B cell (primary cell): ENCODE measurements around the gene EML1. TPM values are rescaled to one million over a fixed set of nuclear protein-coding genes. Genes with fewer than 3 reads are reported as not detected.

Experiments
- ATAC-seq: fragments of 200-7000 bp; cut with Tn5 transposase; one replicate; pipeline ENCODE4 v1.10.0; 2021; ENCODE audit warnings: low read depth, mild to moderate bottlenecking, moderate number of reproducible peaks, moderate library complexity
- CTCF ChIA-PET: fragments of 350-600 bp; sonication (Branson Sonifier 250); formaldehyde crosslinking; loops from one replicate; lab custom pipeline; 2021; ENCODE audit warnings: antibody characterized with exemption, inconsistent platforms; lab: Charles Lee
- POLR2A ChIA-PET: fragments of 350-600 bp; sonication (Branson Sonifier 250); formaldehyde crosslinking; loops from one replicate; lab custom pipeline; 2021; ENCODE audit warnings: antibody characterized with exemption; lab: Charles Lee
- DNase-seq: peaks from one replicate; pipeline ENCODE4 v3.0.0; 2013
- H2AFZ ChIP-seq: 2 replicates; pipeline ENCODE4 v1.6.1; 2012; ENCODE audit warnings: mild to moderate bottlenecking, low read depth, low read length; ENCODE audit not compliant: insufficient read depth, poor library complexity, severe bottlenecking
- H3K27ac ChIP-seq, 2 donors: 1 replicate in 1 of 2; 2 replicates in 1 of 2; pipeline ENCODE4 v1.5.1; 2012 to 2013; ENCODE audit warnings: low read length in 2 of 2, mild to moderate bottlenecking in 2 of 2, moderate library complexity in 1 of 2
- H3K27me3 ChIP-seq, 4 experiments: fragments of 200-600 bp in 1 of 4; sonication (generic) in 1 of 4; replicated peaks in 1 of 4; 1 replicate in 2 of 4; 2 replicates in 2 of 4; pipeline versions ENCODE4 v1.6.1 to v1.7.0; 2013 to 2016; ENCODE audit warnings: low read length in 3 of 4, mild to moderate bottlenecking in 2 of 4, mixed read lengths in 1 of 4, moderate library complexity in 1 of 4; ENCODE audit not compliant: insufficient read depth in 4 of 4, control insufficient read depth in 3 of 4; ENCODE audit errors: control extremely low read depth in 1 of 4
- H3K36me3 ChIP-seq, 2 experiments: replicated peaks in 1 of 2; 1 replicate in 1 of 2; 2 replicates in 1 of 2; pipeline versions ENCODE4 v1.6.1 to v1.7.1; 2013; ENCODE audit warnings: low read length in 1 of 2; ENCODE audit not compliant: insufficient read depth in 2 of 2, control insufficient read depth in 1 of 2; ENCODE audit errors: control extremely low read depth in 1 of 2, extremely low read depth in 1 of 2
- H3K4me1 ChIP-seq, 2 donors: fragments of 200-600 bp in 1 of 2; sonication (generic) in 1 of 2; 1 replicate in 1 of 2; 2 replicates in 1 of 2; pipeline versions ENCODE4 v1.5.1 to v1.6.1; 2013 to 2017; ENCODE audit warnings: low read length in 2 of 2; ENCODE audit not compliant: control insufficient read depth in 2 of 2, insufficient read depth in 2 of 2
- H3K4me2 ChIP-seq: replicated peaks from 2 replicates; pipeline ENCODE3; 2012; ENCODE audit warnings: mild to moderate bottlenecking, low read depth, low read length; ENCODE audit not compliant: poor library complexity, severe bottlenecking
- H3K4me3 ChIP-seq, 5 experiments: fragments of 200-600 bp in 1 of 5; sonication (generic) in 1 of 5; 1 replicate in 3 of 5; 2 replicates in 2 of 5; pipeline versions ENCODE4 v1.5.1 to v1.7.0; 2011 to 2016; ENCODE audit warnings: low read length in 4 of 5, mild to moderate bottlenecking in 4 of 5, low read depth in 2 of 5, control low read depth in 1 of 5, moderate library complexity in 1 of 5; ENCODE audit not compliant: insufficient read depth in 1 of 5; ENCODE audit errors: control extremely low read depth in 1 of 5, extremely low read depth in 1 of 5
- H3K79me2 ChIP-seq: fragments of 200-600 bp; sonication (generic); one replicate; pipeline ENCODE4 v1.6.0; 2016; ENCODE audit warnings: low read length; ENCODE audit not compliant: control insufficient read depth, insufficient read depth
- H3K9ac ChIP-seq: fragments of 200-600 bp; sonication (generic); 2 replicates; pipeline ENCODE4 v1.6.1; 2017; ENCODE audit warnings: mild to moderate bottlenecking, low read length, moderate library complexity
- H3K9me3 ChIP-seq, 3 donors: one replicate each; pipeline versions ENCODE4 v1.6.1 to v1.7.1; 2013; ENCODE audit warnings: low read length in 2 of 3; ENCODE audit not compliant: control insufficient read depth in 2 of 3, insufficient read depth in 1 of 3; ENCODE audit errors: control extremely low read depth in 1 of 3
- H4K20me1 ChIP-seq: 2 replicates; pipeline ENCODE4 v1.6.0; 2012; ENCODE audit warnings: mild to moderate bottlenecking, low read length; ENCODE audit not compliant: insufficient read depth, control insufficient read depth, poor library complexity, severe bottlenecking
- H3K27ac Mint-ChIP-seq: one replicate; pipeline ENCODE4 v1.8.0; 2021; ENCODE audit warnings: mixed read lengths
- H3K27me3 Mint-ChIP-seq: one replicate; pipeline ENCODE4 v1.8.0; 2021; ENCODE audit warnings: mixed read lengths
- H3K4me1 Mint-ChIP-seq: one replicate; pipeline ENCODE4 v1.8.0; 2021; ENCODE audit warnings: mixed read lengths
- H3K4me3 Mint-ChIP-seq: one replicate; pipeline ENCODE4 v1.8.0; 2021; ENCODE audit warnings: mixed read lengths
- H3K9me3 Mint-ChIP-seq: one replicate; pipeline ENCODE4 v1.8.0; 2022; ENCODE audit warnings: mixed read lengths; ENCODE audit not compliant: insufficient read depth
- CTCF ChIP-seq: fragments of 200-600 bp; IDR thresholded peaks from one replicate; pipeline ENCODE4 v1.8.0; 2022; ENCODE audit warnings: antibody characterized with exemption, mild to moderate bottlenecking
- EZH2 ChIP-seq: IDR thresholded peaks from 2 replicates; pipeline ENCODE4 v1.6.1; 2012; ENCODE audit warnings: borderline replicate concordance, low read depth, mild to moderate bottlenecking, moderate library complexity, low read length; ENCODE audit not compliant: insufficient read depth, poor library complexity, severe bottlenecking
- WGBS: methylation state at CpG from one replicate; pipeline ENCODE4 v1.1.5; 2013; ENCODE audit warnings: missing lambda C conversion rate; ENCODE audit not compliant: insufficient coverage; 5-methylcytosine and 5-hydroxymethylcytosine counted together
- intact Hi-C: fragments of 100-400 bp; cut with micrococcal nuclease; formaldehyde crosslinking; loops from one replicate; pipeline ENCODE4 v1.10.0; 2022
- polyA plus RNA-seq: library from polyadenylated mRNA; depleted of rRNA; stranded (reverse); fragments of >200 nt; gene quantifications from 2 replicates; pipeline ENCODE4 v1.2.3, GENCODE V29; 2012
- total RNA-seq, 2 donors: library from RNA; stranded (reverse); fragments of 120-200 nt in 1 of 2; gene quantifications; 1 replicate in 1 of 2; 2 replicates in 1 of 2; pipeline versions ENCODE4 v1.2.3 to v1.2.4, GENCODE V29; 2013 to 2022

The EML1 gene
- total and polyA plus RNA-seq, 2 donors (not counting 1 experiment from before 2014, with no cell fraction given), result not detected

- TF ChIP-seq CTCF, result no peak
- no peak for TF ChIP-seq EZH2
- Mint-ChIP-seq H3K4me3 (no peak overlapping the region), H3K9me3 (no peaks in the 10 kb centered on the region), H3K27me3 (peaks cover 47% of the 10 kb centered on the region), H3K27ac (no peak overlapping the region), H3K4me1 (no peaks in the 10 kb centered on the region)
- no peak overlapping the region for H3K4me3 ChIP-seq
- WGBS, result 79% methylated on average over 9 of the region's 9 CpGs
- no peak overlapping the region for H3K9ac ChIP-seq
- H3K9me3 ChIP-seq, result peaks cover 0 to 10% (median 0%) of the 10 kb centered on the region in 3 donors
- ChIA-PET CTCF (interaction anchor here (1.2 to 1.9 kb wide), 2 partner anchors 8 to 11 kb away, joined by 4 read pairs; no protein-coding TSS in a partner anchor), POLR2A (no interaction called here)
- no peak for DNase-seq
- no peaks in the 10 kb centered on the region for H3K36me3 ChIP-seq
- H3K27ac ChIP-seq, result no peak overlapping the region
- intact Hi-C loops, result no loop called here
- H2AFZ ChIP-seq, result no peak overlapping the region
- ATAC-seq, result no peak
- no peak overlapping the region for H3K4me2 ChIP-seq
- H3K79me2 ChIP-seq, result no peaks in the 10 kb centered on the region
- no peaks in the 10 kb centered on the region for H3K4me1 ChIP-seq
- H4K20me1 ChIP-seq, result no peaks in the 10 kb centered on the region
- peaks cover 0 to 9% (median 2%) of the 10 kb centered on the region in 4 experiments for H3K27me3 ChIP-seq
Measured at GRCh38 chr14:99876406-99876805, 83.2 kb downstream of the EML1 start.

GRCh38 chr14:99878563-99878962 lies 85.3 kb downstream of the EML1 start:
- intact Hi-C loops, result no loop called here

More at GRCh38 chr14:99878563-99878962, 85.3 kb downstream of the EML1 start:
- POLR2A ChIA-PET, result no interaction called here
- no peaks in the 10 kb centered on the region for H4K20me1 ChIP-seq
- H3K9ac ChIP-seq, result no peak overlapping the region
- no peaks in the 10 kb centered on the region for H3K4me1 ChIP-seq
- ATAC-seq, result no peak
- no peaks in the 10 kb centered on the region for H3K9me3 Mint-ChIP-seq
- H3K27ac Mint-ChIP-seq, result no peak overlapping the region
- CTCF ChIA-PET, result interaction anchor here (1.2 kb wide), 1 partner anchor 9 kb away, joined by 3 read pairs; no protein-coding TSS in a partner anchor
- peaks cover 0 to 10% (median 0%) of the 10 kb centered on the region in 3 donors for H3K9me3 ChIP-seq
- H3K4me3 ChIP-seq, result no peak overlapping the region
- no peak overlapping the region for H2AFZ ChIP-seq
- TF ChIP-seq EZH2 (no peak), CTCF (no peak)
- H3K79me2 ChIP-seq, result no peaks in the 10 kb centered on the region
- no peak overlapping the region for H3K27ac ChIP-seq
- no peaks in the 10 kb centered on the region for H3K36me3 ChIP-seq
- no peak overlapping the region for H3K4me3 Mint-ChIP-seq
- no peaks in the 10 kb centered on the region for H3K4me1 Mint-ChIP-seq
- H3K4me2 ChIP-seq, result no peak overlapping the region
- peaks cover 31% of the 10 kb centered on the region for H3K27me3 Mint-ChIP-seq
- no peak for DNase-seq
- WGBS, result 94% methylated on average over 3 of the region's 6 CpGs
- peaks cover 0 to 9% (median 0%) of the 10 kb centered on the region in 4 experiments for H3K27me3 ChIP-seq
